ENCODE results near the gene ZNF609. TPM values are rescaled to one million over a fixed set of nuclear protein-coding genes. Genes with fewer than 3 reads are reported as not detected.

The ZNF609 gene
- total and polyA plus RNA-seq, 10 of the 15 experiments (the other 5 are each of a cell fraction or from before 2014, with no cell fraction given), result 5.1 to 35.3 (median 13.6) TPM

DNA sequence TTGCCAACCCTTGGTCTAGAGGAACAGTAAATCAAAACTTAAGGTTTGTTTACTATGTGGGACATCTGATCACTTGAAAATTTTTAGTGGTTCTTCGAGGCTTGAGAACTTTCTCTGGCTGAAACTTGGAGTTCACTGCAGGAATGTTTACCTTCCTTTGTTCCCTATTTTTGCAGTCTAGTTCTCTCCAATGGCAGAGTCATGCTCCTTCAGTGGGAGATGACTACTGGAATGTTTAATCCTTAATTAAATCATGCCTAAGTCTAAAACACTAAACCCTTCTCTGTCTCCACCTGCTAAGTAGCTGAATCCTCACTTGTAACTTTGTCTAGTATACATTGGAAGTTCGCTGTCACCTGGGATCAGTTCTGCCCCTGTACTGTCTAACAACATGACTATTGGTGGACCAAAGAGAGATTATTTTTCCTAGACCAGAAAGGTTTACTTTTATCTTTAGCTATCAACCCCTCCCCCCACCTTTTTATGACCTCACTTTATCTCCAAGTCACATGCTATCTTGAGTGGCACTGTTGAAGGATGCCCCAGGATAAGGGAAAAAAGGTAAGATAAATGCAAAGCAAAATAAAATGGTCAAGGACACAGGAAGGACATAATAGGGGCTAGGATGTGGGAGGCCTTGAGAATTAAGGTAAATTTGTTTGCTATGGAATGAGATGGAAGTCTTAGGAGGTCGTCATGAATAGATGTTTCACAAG is 1.2 kb upstream of the ZNF609 start:
- ATAC-seq (no peak), DNase-seq (ENCODE audit: low read depth, low spot score) (no peak), FAIRE-seq (no peak)
- H3K9me3 ChIP-seq (replicated peaks; ENCODE audit: control insufficient read depth, insufficient read depth, low read length), result no peaks in the 10 kb centered on the region
- no peak overlapping the region for H2AFZ ChIP-seq (ENCODE audit: control insufficient read depth, low read depth, low read length)
- BruUV-seq (replicated peaks), result no TSS peak
- peak overlapping the region; percentile 61 for H3K4me2 ChIP-seq (ENCODE audit: control insufficient read depth, insufficient read depth)
- no peaks in the 10 kb centered on the region for H4K20me1 ChIP-seq (ENCODE audit: control insufficient read depth, insufficient read depth)
- H3K4me3 ChIP-seq, result peak overlapping the region; percentile 78; the same call in 1 of the 2 replicates
- in situ Hi-C loops (cut with MboI), result no loop called here
- H3K27me3 ChIP-seq (replicated peaks in 1 of 2; ENCODE audit: control insufficient read depth in 2 of 2, insufficient read depth in 2 of 2, low read length in 1 of 2), result no peaks in the 10 kb centered on the region
- POLR2A ChIA-PET, result interaction anchor here (0.5 to 2.1 kb wide), 8 partner anchors 9 to 176 kb away, joined by 3 to 13 read pairs (median 4); partner anchors contain the start of gene TRIP4
- H3K79me2 ChIP-seq (ENCODE audit: control insufficient read depth, insufficient read depth, low read length), result peaks cover 41% of the 10 kb centered on the region
- SMC1A ChIA-PET (ENCODE audit: uncharacterized antibody, unreplicated experiment), result interaction anchor here (0.8 to 3.8 kb wide), 22 partner anchors 8 to 249 kb away, joined by 3 to 24 read pairs (median 5); partner anchors contain the start of gene TRIP4
- H3K9ac ChIP-seq (ENCODE audit: control insufficient read depth, insufficient read depth, low read length), result peak overlapping the region; percentile 63; the same call in 1 of the 2 replicates
- TF ChIP-seq, protein P1, sequence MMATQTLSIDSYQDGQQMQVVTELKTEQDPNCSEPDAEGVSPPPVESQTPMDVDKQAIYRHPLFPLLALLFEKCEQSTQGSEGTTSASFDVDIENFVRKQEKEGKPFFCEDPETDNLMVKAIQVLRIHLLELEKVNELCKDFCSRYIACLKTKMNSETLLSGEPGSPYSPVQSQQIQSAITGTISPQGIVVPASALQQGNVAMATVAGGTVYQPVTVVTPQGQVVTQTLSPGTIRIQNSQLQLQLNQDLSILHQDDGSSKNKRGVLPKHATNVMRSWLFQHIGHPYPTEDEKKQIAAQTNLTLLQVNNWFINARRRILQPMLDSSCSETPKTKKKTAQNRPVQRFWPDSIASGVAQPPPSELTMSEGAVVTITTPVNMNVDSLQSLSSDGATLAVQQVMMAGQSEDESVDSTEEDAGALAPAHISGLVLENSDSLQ (IDR thresholded peaks at IDR 0.05), result peak; percentile 15; the same call in 1 of the 2 replicates
- no peak for TF ChIP-seq BMI1 (IDR thresholded peaks at IDR 0.05; ENCODE audit: borderline replicate concordance)
- H3K36me3 ChIP-seq (ENCODE audit: control insufficient read depth in 2 of 2, insufficient read depth in 2 of 2, low read length in 1 of 2), result no peaks in the 10 kb centered on the region; a peak in 1 of 4 replicates
- CTCF ChIA-PET, result interaction anchor here (0.7 to 2.3 kb wide), 11 partner anchors 9 to 269 kb away, joined by 3 to 11 read pairs (median 5); no protein-coding TSS in a partner anchor
- RAD21 ChIA-PET (ENCODE audit: unreplicated experiment), result interaction anchor here (0.9 to 2.0 kb wide), 14 partner anchors 11 to 192 kb away, joined by 3 to 14 read pairs (median 4); partner anchors contain the start of gene TRIP4
- intact Hi-C loops (cut with micrococcal nuclease; ENCODE audit: unreplicated experiment), result no loop called here
- peaks cover 40% of the 10 kb centered on the region for H3K4me1 ChIP-seq (ENCODE audit: control insufficient read depth, insufficient read depth, low read length)
- H3K27ac ChIP-seq (ENCODE audit: control insufficient read depth, insufficient read depth), result peak overlapping the region; percentile 92
- WGBS (ENCODE audit: insufficient coverage, insufficient replicate concordance, low lambda C conversion rate, missing lambda C conversion rate), result 75% methylated on average over 3 of the region's 3 CpGs
